Measurements from ENCODE around the gene TMEM17. TPM values are rescaled to one million over a fixed set of nuclear protein-coding genes. Genes with fewer than 3 reads are reported as not detected.

Gene TMEM17
- total and polyA plus RNA-seq, 2 experiments from 2014 or later, result 0.94 to 1.7 TPM

GRCh38 chr2:62453955-62454354, 52.0 kb downstream of the TMEM17 start:
- DNase-seq (ENCODE audit: low spot score), result no peak
- no peaks in the 10 kb centered on the region for H3K36me3 ChIP-seq (ENCODE audit: insufficient read depth)
- no peaks in the 10 kb centered on the region for H3K9me2 ChIP-seq (ENCODE audit: insufficient read depth)
- H3K27ac ChIP-seq (ENCODE audit: low read depth), result no peak overlapping the region
- H3K4me3 Mint-ChIP-seq, result no peak overlapping the region
- no peaks in the 10 kb centered on the region for H3F3A ChIP-seq (replicated peaks; ENCODE audit: low read depth)
- no peaks in the 10 kb centered on the region for H4K20me1 ChIP-seq (replicated peaks; ENCODE audit: insufficient read depth)
- peaks cover 9% of the 10 kb centered on the region; the same call in 1 of the 2 replicates for H3K27me3 ChIP-seq (ENCODE audit: insufficient read depth)
- peaks cover 13% of the 10 kb centered on the region for H3K4me1 Mint-ChIP-seq
- ATAC-seq, result no peak
- no peaks in the 10 kb centered on the region for H3K9me3 Mint-ChIP-seq
- H2AFZ ChIP-seq, result peak overlapping the region; percentile 32; the same call in 1 of the 2 replicates
- H3K27ac Mint-ChIP-seq, result no peak overlapping the region
- H3K36me3 Mint-ChIP-seq (ENCODE audit: low read depth), result no peaks in the 10 kb centered on the region
- no peak for TF ChIP-seq ETS1 (IDR thresholded peaks at IDR 0.05)
- H3K4me3 ChIP-seq, result no peak overlapping the region
- peaks cover 8% of the 10 kb centered on the region for H3K27me3 Mint-ChIP-seq (ENCODE audit: insufficient read depth, low read depth, poor library complexity)
- no peaks in the 10 kb centered on the region for H3K79me2 ChIP-seq (replicated peaks; ENCODE audit: insufficient read depth)
- H3K4me1 ChIP-seq (ENCODE audit: insufficient read depth), result peaks cover 16% of the 10 kb centered on the region
- H3K4me2 ChIP-seq, result no peak overlapping the region

DNA sequence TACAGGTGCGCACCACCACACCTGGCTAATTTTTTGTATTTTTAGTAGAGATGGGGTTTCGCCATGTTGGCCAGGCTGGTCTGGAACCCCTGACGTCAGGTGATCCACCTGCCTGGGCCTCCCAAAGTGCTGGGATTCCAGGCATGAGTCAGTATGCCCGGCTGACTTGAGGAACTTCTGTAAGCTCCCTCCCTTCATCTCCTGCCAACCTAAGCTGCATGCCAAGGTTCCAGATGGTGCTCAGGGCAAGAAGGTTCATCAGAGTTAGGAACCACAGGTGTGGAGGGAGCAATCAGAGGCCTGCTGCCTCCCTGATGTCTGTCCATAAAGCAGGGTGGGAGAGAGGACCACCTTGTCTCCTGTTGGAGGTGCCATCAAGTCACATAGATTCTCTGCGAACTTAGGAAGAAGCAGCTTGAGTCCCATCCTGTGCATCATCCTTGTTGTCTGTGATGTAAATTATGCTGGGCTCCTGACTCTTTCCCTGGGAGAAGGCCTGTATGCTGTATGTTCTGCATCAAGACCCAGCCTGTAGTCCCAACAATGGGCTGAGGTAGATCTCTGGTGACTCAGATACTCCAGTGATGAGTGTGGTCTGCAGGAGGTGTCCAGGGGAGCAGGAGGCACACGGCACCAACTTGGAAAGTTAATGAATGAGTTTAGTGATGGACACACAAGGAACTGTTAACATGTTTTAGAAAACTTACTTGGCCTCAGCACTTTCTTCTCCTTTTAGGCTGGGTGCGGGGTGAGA, 53.1 kb downstream of the TMEM17 start:
- ATAC-seq (no peak), DNase-seq (ENCODE audit: low spot score) (no peak)
- H3K9me3 Mint-ChIP-seq, result no peaks in the 10 kb centered on the region
- Histone ChIP-seq H3K4me1 (ENCODE audit: insufficient read depth) (peaks cover 14% of the 10 kb centered on the region), H3K79me2 (replicated peaks; ENCODE audit: insufficient read depth) (no peaks in the 10 kb centered on the region), H3K4me3 (no peak overlapping the region), H3K36me3 (ENCODE audit: insufficient read depth) (no peaks in the 10 kb centered on the region), H3F3A (replicated peaks; ENCODE audit: low read depth) (no peaks in the 10 kb centered on the region), H3K4me2 (no peak overlapping the region), H4K20me1 (replicated peaks; ENCODE audit: insufficient read depth) (no peaks in the 10 kb centered on the region), H2AFZ (no peak overlapping the region), H3K27me3 (ENCODE audit: insufficient read depth) (peaks cover 9% of the 10 kb centered on the region; the same call in 1 of the 2 replicates), H3K27ac (ENCODE audit: low read depth) (no peak overlapping the region), H3K9me2 (ENCODE audit: insufficient read depth) (no peaks in the 10 kb centered on the region)
- H3K4me3 Mint-ChIP-seq, result no peak overlapping the region
- peaks cover 6% of the 10 kb centered on the region; the same call in 2 of the 3 replicates for H3K4me1 Mint-ChIP-seq
- H3K27ac Mint-ChIP-seq, result no peak overlapping the region
- H3K27me3 Mint-ChIP-seq (ENCODE audit: insufficient read depth, low read depth, poor library complexity), result peaks cover 8% of the 10 kb centered on the region
- H3K36me3 Mint-ChIP-seq (ENCODE audit: low read depth), result no peaks in the 10 kb centered on the region
- TF ChIP-seq ZNF114 (CRISPR knock-in tag; IDR thresholded peaks at IDR 0.05) (no peak), ETS1 (IDR thresholded peaks at IDR 0.05) (no peak)

- no peaks in the 10 kb centered on the region for H3K36me3 Mint-ChIP-seq (ENCODE audit: low read depth)
- H3K27me3 ChIP-seq (ENCODE audit: insufficient read depth), result no peaks in the 10 kb centered on the region
- no peak overlapping the region for H2AFZ ChIP-seq
- no peak for TF ChIP-seq STAT1 (IDR thresholded peaks at IDR 0.05; ENCODE audit: unreplicated experiment)
- no peak for TF ChIP-seq ETS1 (IDR thresholded peaks at IDR 0.05)
- no peak for TF ChIP-seq CREB1 (CRISPR knock-in tag; IDR thresholded peaks at IDR 0.05; ENCODE audit: low read depth)
- TF ChIP-seq ZNF114 (CRISPR knock-in tag; IDR thresholded peaks at IDR 0.05), result no peak
- TF ChIP-seq NANOG (IDR thresholded peaks at IDR 0.05; ENCODE audit: borderline replicate concordance), result no peak
- no peaks in the 10 kb centered on the region for H4K20me1 ChIP-seq (replicated peaks; ENCODE audit: insufficient read depth)
- peaks cover 3% of the 10 kb centered on the region; the same call in 2 of the 3 replicates for H3K4me1 Mint-ChIP-seq
- no peaks in the 10 kb centered on the region for H3K9me3 Mint-ChIP-seq
- no peak overlapping the region for H3K27ac ChIP-seq (ENCODE audit: low read depth)
- no peak overlapping the region for H3K27ac Mint-ChIP-seq
- H3F3A ChIP-seq (replicated peaks; ENCODE audit: low read depth), result no peaks in the 10 kb centered on the region
- H3K36me3 ChIP-seq (ENCODE audit: insufficient read depth), result no peaks in the 10 kb centered on the region
- no peak for DNase-seq (ENCODE audit: low spot score)
- H3K79me2 ChIP-seq (replicated peaks; ENCODE audit: insufficient read depth), result no peaks in the 10 kb centered on the region
- no peak for ATAC-seq
- H3K4me2 ChIP-seq, result no peak overlapping the region
- H3K4me1 ChIP-seq (ENCODE audit: insufficient read depth), result no peaks in the 10 kb centered on the region
- H3K27me3 Mint-ChIP-seq (ENCODE audit: insufficient read depth, low read depth, poor library complexity), result peaks cover 5% of the 10 kb centered on the region
- H3K9me2 ChIP-seq (ENCODE audit: insufficient read depth), result peaks cover 4% of the 10 kb centered on the region; the same call in 1 of the 2 replicates
- H3K4me3 Mint-ChIP-seq, result no peak overlapping the region
- no peak overlapping the region for H3K4me3 ChIP-seq
These were observed 55.2 kb downstream of the TMEM17 start for GRCh38 chr2:62450716-62451191.

Small RNAs within 50 kb of the gene (small RNA-seq; reads per million reads assigned to genes)
- gene AC107083.1 (ENCODE audit: low replicate concordance), result not detected
- gene RN7SL18P (ENCODE audit: low replicate concordance), result not detected

Other genes with a start within 250 kb of the TMEM17 start
- gene EHBP1, start 199.5 kb upstream of the TMEM17 start, total RNA-seq (2014; rRNA removed; shearing (Covaris generic)), result 47.0 and 47.9 TPM in 2 replicates
- gene EHBP1, start 199.5 kb upstream of the TMEM17 start, polyA plus RNA-seq (2016; fragmentation: Nextera tagmentation; extraction: Ambion mirVana), result 19.1 and 27.2 TPM in 2 replicates